Prostate gland (tissue), 2 donors: ENCODE measurements around the gene SAAL1.

Experiments
- POLR2A ChIP-seq: fragments of 450-650 bp; IDR thresholded peaks from one replicate; pipeline ENCODE4 v1.6.1; 2016; ENCODE audit warnings: antibody characterized with exemption, mild to moderate bottlenecking
- TF ChIP-seq, protein P1 (sequence below), 4 experiments: fragments of 200-600 bp in 2 of 4; fragments of 450-650 bp in 2 of 4; sonication (generic) in 2 of 4; IDR thresholded peaks; 1 replicate in 3 of 4; 2 replicates in 1 of 4; pipeline ENCODE4 v1.5.1; 2016 to 2019; ENCODE audit warnings: antibody characterized with exemption in 4 of 4, mild to moderate bottlenecking in 2 of 4, moderate library complexity in 2 of 4

DNA sequence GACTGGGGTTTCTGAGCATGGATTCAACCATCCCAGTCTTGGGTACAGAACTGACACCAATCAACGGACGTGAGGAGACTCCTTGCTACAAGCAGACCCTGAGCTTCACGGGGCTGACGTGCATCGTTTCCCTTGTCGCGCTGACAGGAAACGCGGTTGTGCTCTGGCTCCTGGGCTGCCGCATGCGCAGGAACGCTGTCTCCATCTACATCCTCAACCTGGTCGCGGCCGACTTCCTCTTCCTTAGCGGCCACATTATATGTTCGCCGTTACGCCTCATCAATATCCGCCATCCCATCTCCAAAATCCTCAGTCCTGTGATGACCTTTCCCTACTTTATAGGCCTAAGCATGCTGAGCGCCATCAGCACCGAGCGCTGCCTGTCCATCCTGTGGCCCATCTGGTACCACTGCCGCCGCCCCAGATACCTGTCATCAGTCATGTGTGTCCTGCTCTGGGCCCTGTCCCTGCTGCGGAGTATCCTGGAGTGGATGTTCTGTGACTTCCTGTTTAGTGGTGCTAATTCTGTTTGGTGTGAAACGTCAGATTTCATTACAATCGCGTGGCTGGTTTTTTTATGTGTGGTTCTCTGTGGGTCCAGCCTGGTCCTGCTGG is 31.4 kb upstream of the SAAL1 start:
- TF ChIP-seq, protein P1, sequence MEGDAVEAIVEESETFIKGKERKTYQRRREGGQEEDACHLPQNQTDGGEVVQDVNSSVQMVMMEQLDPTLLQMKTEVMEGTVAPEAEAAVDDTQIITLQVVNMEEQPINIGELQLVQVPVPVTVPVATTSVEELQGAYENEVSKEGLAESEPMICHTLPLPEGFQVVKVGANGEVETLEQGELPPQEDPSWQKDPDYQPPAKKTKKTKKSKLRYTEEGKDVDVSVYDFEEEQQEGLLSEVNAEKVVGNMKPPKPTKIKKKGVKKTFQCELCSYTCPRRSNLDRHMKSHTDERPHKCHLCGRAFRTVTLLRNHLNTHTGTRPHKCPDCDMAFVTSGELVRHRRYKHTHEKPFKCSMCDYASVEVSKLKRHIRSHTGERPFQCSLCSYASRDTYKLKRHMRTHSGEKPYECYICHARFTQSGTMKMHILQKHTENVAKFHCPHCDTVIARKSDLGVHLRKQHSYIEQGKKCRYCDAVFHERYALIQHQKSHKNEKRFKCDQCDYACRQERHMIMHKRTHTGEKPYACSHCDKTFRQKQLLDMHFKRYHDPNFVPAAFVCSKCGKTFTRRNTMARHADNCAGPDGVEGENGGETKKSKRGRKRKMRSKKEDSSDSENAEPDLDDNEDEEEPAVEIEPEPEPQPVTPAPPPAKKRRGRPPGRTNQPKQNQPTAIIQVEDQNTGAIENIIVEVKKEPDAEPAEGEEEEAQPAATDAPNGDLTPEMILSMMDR (IDR thresholded peaks at IDR 0.05): no peak
- no peak for TF ChIP-seq POLR2A
